ENCODE results near the gene SPACA5.
"Not testable (repeated sequence)": the region's sequence is repeated elsewhere in the genome, so short reads cannot be mapped to it uniquely, and the experiment has no call there.

Gene SPACA5

GRCh38 chrX:48006688-48007087, at the start of gene SPACA5:
Gene SPACA5, plus strand, starts transcription at chrX:48006988. Its CDS starts 815 bp downstream, at chrX:48007803.
- DNase-seq = not testable (repeated sequence)

- not testable (repeated sequence) for DNase-seq
These were observed 48.6 kb upstream of the SPACA5 start for GRCh38 chrX:47958206-47958605.

GRCh38 chrX:47958761-47959342, 47.9 kb upstream of the SPACA5 start:
- peak in 1 of 3 donors; percentile 15 for DNase-seq

- DNase-seq = peak; percentile 58 to 66 (median 65)
These were observed 46.4 kb upstream of the SPACA5 start for GRCh38 chrX:47960406-47960805.

- DNase-seq = not testable (repeated sequence)
These were observed 45.0 kb upstream of the SPACA5 start for GRCh38 chrX:47961830-47962229.

GRCh38 chrX:47965526-47965925, 41.3 kb upstream of the SPACA5 start:
- not testable (repeated sequence) for DNase-seq

- no peak for DNase-seq
These were observed 33.6 kb upstream of the SPACA5 start for GRCh38 chrX:47973235-47973634.

GRCh38 chrX:47976254-47977151, 30.3 kb upstream of the SPACA5 start:
- DNase-seq = no peak

- peak; percentile 5 to 50 (median 42) for DNase-seq
These were observed 15.3 kb upstream of the SPACA5 start for GRCh38 chrX:47991263-47992094.

GRCh38 chrX:47992095-47992380, 14.8 kb upstream of the SPACA5 start:
- DNase-seq = no peak

GRCh38 chrX:47992669-47993068, 14.1 kb upstream of the SPACA5 start:
- no peak for DNase-seq

- no peak for DNase-seq
These were observed 5.5 kb upstream of the SPACA5 start for GRCh38 chrX:48001260-48001659.

GRCh38 chrX:48002319-48002718, 4.5 kb upstream of the SPACA5 start:
- no peak for DNase-seq

GRCh38 chrX:48002929-48003328, 3.9 kb upstream of the SPACA5 start:
- no peak for DNase-seq

- DNase-seq = no peak
These were observed 3.4 kb upstream of the SPACA5 start for GRCh38 chrX:48003367-48003757.

- peak; percentile 94 to 96 (median 95) for DNase-seq
These were observed 2.9 kb upstream of the SPACA5 start, which contains the start of gene ZNF182 for GRCh38 chrX:48003758-48004457. Gene ZNF182, minus strand, starts transcription at chrX:48003989. Its CDS starts 1,380 bp downstream, at chrX:48002609.

GRCh38 chrX:48009445-48009960, 2.7 kb downstream of the SPACA5 start:
- not testable (repeated sequence) for DNase-seq

GRCh38 chrX:48016583-48017310, 10.0 kb downstream of the SPACA5 start:
- not testable (repeated sequence) for DNase-seq

GRCh38 chrX:48019892-48020291, 13.1 kb downstream of the SPACA5 start:
- DNase-seq = not testable (repeated sequence)

GRCh38 chrX:48020472-48020871, 13.7 kb downstream of the SPACA5 start:
- not testable (repeated sequence) for DNase-seq
